Progenitor cell of endocrine pancreas (in vitro differentiated cells): ENCODE results near the gene LMOD2. TPM values are rescaled to one million over a fixed set of nuclear protein-coding genes. Genes with fewer than 3 reads are reported as not detected.
A peak's percentile ranks its signal among the peaks of the same experiment; 100 is the strongest.

Experiments
- DNase-seq: peaks from one replicate; pipeline ENCODE4 v3.0.0; 2021; ENCODE audit warnings: low spot score; ENCODE audit not compliant: unreplicated experiment
- H3K27ac Mint-ChIP-seq: 2 replicates; pipeline ENCODE4 v1.8.0; 2021; ENCODE audit warnings: mild to moderate bottlenecking, moderate library complexity, mixed read lengths
- H3K27me3 Mint-ChIP-seq: 2 replicates; pipeline ENCODE4 v1.8.0; 2021; ENCODE audit warnings: mixed read lengths
- H3K36me3 Mint-ChIP-seq: 2 replicates; pipeline ENCODE4 v1.8.0; 2022; ENCODE audit warnings: mixed read lengths; ENCODE audit not compliant: insufficient read depth
- H3K4me1 Mint-ChIP-seq: 2 replicates; pipeline ENCODE4 v1.8.0; 2021; ENCODE audit warnings: low read depth, mixed read lengths
- H3K4me3 Mint-ChIP-seq: 2 replicates; pipeline ENCODE4 v1.8.0; 2021; ENCODE audit warnings: low read depth, mild to moderate bottlenecking, moderate library complexity, mixed read lengths
- H3K9me3 Mint-ChIP-seq: 2 replicates; pipeline ENCODE4 v1.8.0; 2021; ENCODE audit warnings: low read depth, mixed read lengths
- total RNA-seq: library from RNA; stranded (reverse); gene quantifications from 2 replicates; pipeline ENCODE4 v1.2.1, GENCODE V29; 2021
- TF ChIP-seq, protein P1 (sequence below): fragments of 200-600 bp; sonication (generic); IDR thresholded peaks from one replicate; pipeline ENCODE4 v1.5.0; 2021; ENCODE audit warnings: antibody characterized with exemption, mild to moderate bottlenecking; ENCODE audit not compliant: unreplicated experiment

Gene LMOD2
- total RNA-seq, 1 donor from 2014 or later = not detected

DNA sequence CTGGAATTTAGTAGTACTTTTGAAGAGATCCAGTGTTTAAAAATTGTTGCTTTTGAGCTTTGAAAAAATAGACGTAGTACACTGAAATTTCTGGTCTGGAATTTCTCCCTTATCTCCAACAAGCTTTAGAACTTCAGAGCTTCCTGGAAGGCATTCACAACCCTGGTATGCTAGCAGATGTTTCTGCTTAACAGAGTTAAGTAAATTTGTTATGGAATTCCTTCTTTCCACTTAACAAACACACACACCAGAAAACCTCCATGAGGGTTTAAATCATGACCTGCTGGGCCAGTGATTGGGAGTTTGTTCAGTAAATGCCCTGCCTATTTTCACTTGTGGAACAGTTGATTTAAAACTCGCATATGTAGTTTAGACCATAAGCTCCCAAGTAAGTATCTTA is 40.3 kb upstream of the LMOD2 start:
- Mint-ChIP-seq H3K4me1 (peaks cover 25% of the 10 kb centered on the region), H3K9me3 (peaks cover 6% of the 10 kb centered on the region), H3K27me3 (no peaks in the 10 kb centered on the region), H3K27ac (peak overlapping the region; percentile 81), H3K4me3 (no peak overlapping the region), H3K36me3 (no peaks in the 10 kb centered on the region)
- TF ChIP-seq, protein P1, sequence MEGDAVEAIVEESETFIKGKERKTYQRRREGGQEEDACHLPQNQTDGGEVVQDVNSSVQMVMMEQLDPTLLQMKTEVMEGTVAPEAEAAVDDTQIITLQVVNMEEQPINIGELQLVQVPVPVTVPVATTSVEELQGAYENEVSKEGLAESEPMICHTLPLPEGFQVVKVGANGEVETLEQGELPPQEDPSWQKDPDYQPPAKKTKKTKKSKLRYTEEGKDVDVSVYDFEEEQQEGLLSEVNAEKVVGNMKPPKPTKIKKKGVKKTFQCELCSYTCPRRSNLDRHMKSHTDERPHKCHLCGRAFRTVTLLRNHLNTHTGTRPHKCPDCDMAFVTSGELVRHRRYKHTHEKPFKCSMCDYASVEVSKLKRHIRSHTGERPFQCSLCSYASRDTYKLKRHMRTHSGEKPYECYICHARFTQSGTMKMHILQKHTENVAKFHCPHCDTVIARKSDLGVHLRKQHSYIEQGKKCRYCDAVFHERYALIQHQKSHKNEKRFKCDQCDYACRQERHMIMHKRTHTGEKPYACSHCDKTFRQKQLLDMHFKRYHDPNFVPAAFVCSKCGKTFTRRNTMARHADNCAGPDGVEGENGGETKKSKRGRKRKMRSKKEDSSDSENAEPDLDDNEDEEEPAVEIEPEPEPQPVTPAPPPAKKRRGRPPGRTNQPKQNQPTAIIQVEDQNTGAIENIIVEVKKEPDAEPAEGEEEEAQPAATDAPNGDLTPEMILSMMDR = no peak
- DNase-seq = no peak

- Mint-ChIP-seq H3K36me3 (no peaks in the 10 kb centered on the region), H3K27me3 (no peaks in the 10 kb centered on the region), H3K9me3 (peaks cover 6% of the 10 kb centered on the region), H3K4me3 (no peak overlapping the region), H3K4me1 (peaks cover 25% of the 10 kb centered on the region), H3K27ac (no peak overlapping the region)
- TF ChIP-seq, protein P1 = no peak
- no peak for DNase-seq
These were observed 39.4 kb upstream of the LMOD2 start for GRCh38 chr7:123616223-123616622.

- no peak for DNase-seq
- H3K27ac Mint-ChIP-seq = no peak overlapping the region
- H3K36me3 Mint-ChIP-seq = no peaks in the 10 kb centered on the region
- TF ChIP-seq, protein P1 = no peak
- H3K4me3 Mint-ChIP-seq = no peak overlapping the region
- H3K27me3 Mint-ChIP-seq = no peaks in the 10 kb centered on the region
- H3K4me1 Mint-ChIP-seq = peaks cover 17% of the 10 kb centered on the region
- H3K9me3 Mint-ChIP-seq = peaks cover 4% of the 10 kb centered on the region
These were observed 34.0 kb upstream of the LMOD2 start for GRCh38 chr7:123621707-123622106.

GRCh38 chr7:123622660-123623386 is 32.8 kb upstream of the LMOD2 start:
- no peaks in the 10 kb centered on the region for H3K27me3 Mint-ChIP-seq
- no peak overlapping the region for H3K4me3 Mint-ChIP-seq
- H3K9me3 Mint-ChIP-seq = peaks cover 4% of the 10 kb centered on the region
- TF ChIP-seq, protein P1 = no peak
- DNase-seq = no peak
- H3K36me3 Mint-ChIP-seq = no peaks in the 10 kb centered on the region
- H3K4me1 Mint-ChIP-seq = peaks cover 15% of the 10 kb centered on the region
- peak overlapping the region; percentile 64 for H3K27ac Mint-ChIP-seq

GRCh38 chr7:123624527-123625183 is 31.0 kb upstream of the LMOD2 start:
- peak; percentile 11 for DNase-seq
- Mint-ChIP-seq H3K27ac (no peak overlapping the region), H3K9me3 (peaks cover 4% of the 10 kb centered on the region), H3K4me3 (no peak overlapping the region), H3K4me1 (peaks cover 8% of the 10 kb centered on the region), H3K27me3 (no peaks in the 10 kb centered on the region), H3K36me3 (no peaks in the 10 kb centered on the region)
- TF ChIP-seq, protein P1 = peak; percentile 51
